ENCODE results near the gene TRIM33.

GRCh38 chr1:114423455-114423854 is 87.5 kb downstream of the TRIM33 start:
- no peak for TF ChIP-seq POLR2A (IDR thresholded peaks at IDR 0.05)
- TF ChIP-seq CTCF (IDR thresholded peaks at IDR 0.05) = no peak

Data from body of pancreas (tissue), 4 donors.